ENCODE data around the gene FAM118A.

DNA sequence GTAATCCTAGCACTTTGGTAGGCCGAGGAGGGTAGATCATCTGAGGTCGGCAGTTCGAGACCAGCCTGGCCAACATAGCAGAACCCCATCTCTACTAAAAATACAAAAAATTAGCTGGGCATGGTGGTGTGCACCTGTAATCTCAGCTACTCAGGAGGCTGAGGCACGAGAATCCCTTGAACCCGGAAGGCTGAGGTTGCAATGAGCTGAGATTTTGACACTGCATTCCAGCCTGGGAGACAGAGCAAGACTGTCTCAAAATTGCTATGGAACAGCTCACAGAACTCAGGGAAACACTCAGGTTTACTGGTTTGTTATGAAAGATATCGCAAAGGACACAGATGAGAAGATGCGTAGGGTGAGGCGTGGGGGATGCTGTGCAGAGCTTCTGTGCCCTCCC is 2.7 kb downstream of the FAM118A start:
- TF ChIP-seq GATA2 (IDR thresholded peaks at IDR 0.05; ENCODE audit: low read depth, low read length) (no peak), GATA3 (IDR thresholded peaks at IDR 0.05; ENCODE audit: low read depth, low read length) (no peak)

Data from SH-SY5Y (cell line).